HEK293 (cell line): Measurements from ENCODE around the gene CBX7.

ENCODE experiments used
- CTCF ChIA-PET: fragments of 350-600 bp; formaldehyde crosslinking; extraction: SDS; loops from one replicate; lab custom pipeline; 2021; ENCODE audit warnings: antibody characterized with exemption; lab: Yijun Ruan, JAX
- POLR2A ChIA-PET: fragments of 300-600 bp; formaldehyde crosslinking; extraction: SDS; loops from one replicate; lab custom pipeline; 2020; ENCODE audit warnings: antibody characterized with exemption, inconsistent platforms; lab: Yijun Ruan, JAX
- H3K27ac ChIP-seq: fragments of 200-500 bp; sonication (Bioruptor generic); 2 replicates; pipeline ENCODE4 v1.5.1; 2014; ENCODE audit warnings: low read depth, low read length, control low read depth, inconsistent platforms; ENCODE audit errors: extremely low read depth
- H3K36me3 ChIP-seq, 2 experiments: fragments of 200-500 bp in 1 of 2; sonication (Bioruptor generic) in 1 of 2; 1 replicate in 1 of 2; 2 replicates in 1 of 2; pipeline ENCODE4 v1.5.1; 2014 to 2017; ENCODE audit warnings: inconsistent platforms in 2 of 2, low read length in 2 of 2; ENCODE audit not compliant: control insufficient read depth in 2 of 2, insufficient read depth in 1 of 2
- H3K4me1 ChIP-seq: fragments of 200-500 bp; sonication (Bioruptor generic); 2 replicates; pipeline ENCODE4 v1.5.1; 2014; ENCODE audit warnings: mild to moderate bottlenecking, low read length, inconsistent platforms; ENCODE audit not compliant: control insufficient read depth, insufficient read depth
- H3K4me3 ChIP-seq: 2 replicates; pipeline ENCODE4 v1.5.1; 2011; ENCODE audit warnings: low read depth, mild to moderate bottlenecking, control low read depth, low read length, moderate library complexity
- H3K9me3 ChIP-seq: fragments of 200-500 bp; sonication (Bioruptor generic); 2 replicates; pipeline ENCODE4 v1.5.1; 2014; ENCODE audit warnings: low read depth, low read length, inconsistent platforms; ENCODE audit not compliant: control insufficient read depth, insufficient read depth
- EGR2 ChIP-seq: fragments of 450-650 bp; formaldehyde crosslinking; IDR thresholded peaks from 2 replicates; pipeline ENCODE4 v1.5.1; 2016; ENCODE audit warnings: low read depth, missing biosample characterization, missing genetic modification characterization
- REPIN1 ChIP-seq: fragments of 450-650 bp; formaldehyde crosslinking; IDR thresholded peaks from 2 replicates; pipeline ENCODE4 v1.5.1; 2017; ENCODE audit warnings: missing biosample characterization, missing genetic modification characterization, low read depth
- SALL2 ChIP-seq: fragments of 450-650 bp; formaldehyde crosslinking; IDR thresholded peaks from 2 replicates; pipeline ENCODE4 v1.5.0; 2017; ENCODE audit warnings: missing biosample characterization, mild to moderate bottlenecking, missing genetic modification characterization, borderline replicate concordance
- YY1 ChIP-seq: fragments of 450-650 bp; formaldehyde crosslinking; IDR thresholded peaks from 2 replicates; pipeline ENCODE4 v1.5.1; 2018; ENCODE audit warnings: missing biosample characterization, missing genetic modification characterization
- ZFHX2 ChIP-seq: fragments of 450-650 bp; formaldehyde crosslinking; conservative IDR thresholded peaks from 2 replicates; pipeline ENCODE4 v1.5.1; 2016; ENCODE audit warnings: missing biosample characterization, missing genetic modification characterization
- ZNF174 ChIP-seq: fragments of 450-650 bp; formaldehyde crosslinking; IDR thresholded peaks from 2 replicates; pipeline ENCODE4 v1.5.0; 2017; ENCODE audit warnings: missing biosample characterization, mild to moderate bottlenecking, missing genetic modification characterization
- ZNF239 ChIP-seq: fragments of 450-650 bp; formaldehyde crosslinking; IDR thresholded peaks from 2 replicates; pipeline ENCODE4 v1.5.1; 2016; ENCODE audit warnings: missing biosample characterization, missing genetic modification characterization
- ZNF24 ChIP-seq: fragments of 450-650 bp; formaldehyde crosslinking; IDR thresholded peaks from 2 replicates; pipeline ENCODE4 v1.5.1; 2016; ENCODE audit warnings: missing biosample characterization, missing genetic modification characterization
- ZNF335 ChIP-seq: fragments of 450-650 bp; formaldehyde crosslinking; conservative IDR thresholded peaks from 2 replicates; pipeline ENCODE4 v1.5.1; 2016; ENCODE audit warnings: missing biosample characterization, missing genetic modification characterization
- ZNF830 ChIP-seq: fragments of 450-650 bp; IDR thresholded peaks from 2 replicates; pipeline ENCODE4 v1.5.0; 2018; ENCODE audit warnings: missing biosample characterization, missing genetic modification characterization, low read depth, mild to moderate bottlenecking, moderate library complexity
- ZNF837 ChIP-seq: fragments of 450-650 bp; formaldehyde crosslinking; IDR thresholded peaks from 2 replicates; pipeline ENCODE4 v1.5.1; 2016; ENCODE audit warnings: missing biosample characterization, missing genetic modification characterization
- TF ChIP-seq, protein P1 (sequence below): fragments of 450-650 bp; formaldehyde crosslinking; IDR thresholded peaks from 2 replicates; pipeline ENCODE4 v1.5.1; 2016; ENCODE audit warnings: missing biosample characterization, missing genetic modification characterization
- TF ChIP-seq, protein P2 (sequence below): fragments of 450-650 bp; formaldehyde crosslinking; IDR thresholded peaks from 2 replicates; pipeline ENCODE4 v1.5.1; 2016; ENCODE audit warnings: missing biosample characterization, missing genetic modification characterization
- TF ChIP-seq, protein P3 (sequence below): fragments of 450-650 bp; formaldehyde crosslinking; IDR thresholded peaks from 2 replicates; pipeline ENCODE4 v1.5.1; 2016; ENCODE audit warnings: missing biosample characterization, missing genetic modification characterization
- TF ChIP-seq, protein P4 (sequence below): fragments of 450-650 bp; formaldehyde crosslinking; IDR thresholded peaks from 2 replicates; pipeline ENCODE4 v1.5.1; 2017; ENCODE audit warnings: missing biosample characterization, missing genetic modification characterization
- TF ChIP-seq, protein P5 (sequence below): fragments of 450-650 bp; formaldehyde crosslinking; IDR thresholded peaks from 2 replicates; pipeline ENCODE4 v1.5.1; 2016; ENCODE audit warnings: missing biosample characterization, missing genetic modification characterization
- TF ChIP-seq, protein P6 (sequence below): fragments of 450-650 bp; formaldehyde crosslinking; IDR thresholded peaks from 2 replicates; pipeline ENCODE4 v1.5.1; 2016; ENCODE audit warnings: missing biosample characterization, missing genetic modification characterization
- TF ChIP-seq, protein P7 (sequence below): fragments of 450-650 bp; formaldehyde crosslinking; IDR thresholded peaks from 2 replicates; pipeline ENCODE4 v1.5.1; 2016; ENCODE audit warnings: missing biosample characterization, missing genetic modification characterization

Gene CBX7

DNA sequence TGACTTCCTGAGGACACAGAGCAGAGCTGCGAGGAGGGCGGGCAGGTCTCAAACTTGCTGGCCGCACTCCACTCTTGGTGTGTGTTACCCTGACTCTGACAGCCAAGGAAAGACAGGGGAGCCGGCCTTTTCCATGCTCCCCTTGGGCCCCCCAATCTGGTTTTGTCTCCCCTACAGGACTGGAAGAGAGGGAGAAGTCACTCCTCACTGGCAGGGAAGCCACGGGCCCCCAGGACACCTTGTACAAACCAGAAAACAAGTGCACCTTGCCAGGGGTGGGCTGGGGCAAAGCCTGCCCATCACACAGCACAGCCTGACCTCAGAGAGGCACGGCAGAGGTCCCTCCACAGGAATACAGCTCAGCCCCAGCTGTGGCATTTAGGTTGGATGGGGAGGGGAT lies 20.2 kb downstream of the CBX7 start (continued):
- TF ChIP-seq ZNF830 (tag by site-specific recombination) (no peak), REPIN1 (tag by site-specific recombination) (no peak), SALL2 (tag by site-specific recombination) (no peak), ZNF837 (no peak), ZNF174 (tag by site-specific recombination) (no peak), ZNF239 (no peak), ZNF335 (tag by site-specific recombination) (no peak), YY1 (no peak)
- TF ChIP-seq, protein P1, sequence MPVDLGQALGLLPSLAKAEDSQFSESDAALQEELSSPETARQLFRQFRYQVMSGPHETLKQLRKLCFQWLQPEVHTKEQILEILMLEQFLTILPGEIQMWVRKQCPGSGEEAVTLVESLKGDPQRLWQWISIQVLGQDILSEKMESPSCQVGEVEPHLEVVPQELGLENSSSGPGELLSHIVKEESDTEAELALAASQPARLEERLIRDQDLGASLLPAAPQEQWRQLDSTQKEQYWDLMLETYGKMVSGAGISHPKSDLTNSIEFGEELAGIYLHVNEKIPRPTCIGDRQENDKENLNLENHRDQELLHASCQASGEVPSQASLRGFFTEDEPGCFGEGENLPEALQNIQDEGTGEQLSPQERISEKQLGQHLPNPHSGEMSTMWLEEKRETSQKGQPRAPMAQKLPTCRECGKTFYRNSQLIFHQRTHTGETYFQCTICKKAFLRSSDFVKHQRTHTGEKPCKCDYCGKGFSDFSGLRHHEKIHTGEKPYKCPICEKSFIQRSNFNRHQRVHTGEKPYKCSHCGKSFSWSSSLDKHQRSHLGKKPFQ (tag by site-specific recombination) = no peak
- TF ChIP-seq, protein P2, sequence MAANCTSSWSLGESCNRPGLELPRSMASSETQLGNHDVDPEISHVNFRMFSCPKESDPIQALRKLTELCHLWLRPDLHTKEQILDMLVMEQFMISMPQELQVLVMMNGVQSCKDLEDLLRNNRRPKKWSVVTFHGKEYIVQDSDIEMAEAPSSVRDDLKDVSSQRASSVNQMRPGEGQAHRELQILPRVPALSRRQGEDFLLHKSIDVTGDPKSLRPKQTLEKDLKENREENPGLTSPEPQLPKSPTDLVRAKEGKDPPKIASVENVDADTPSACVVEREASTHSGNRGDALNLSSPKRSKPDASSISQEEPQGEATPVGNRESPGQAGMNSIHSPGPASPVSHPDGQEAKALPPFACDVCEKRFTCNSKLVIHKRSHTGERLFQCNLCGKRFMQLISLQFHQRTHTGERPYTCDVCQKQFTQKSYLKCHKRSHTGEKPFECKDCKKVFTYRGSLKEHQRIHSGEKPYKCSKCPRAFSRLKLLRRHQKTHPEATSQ (tag by site-specific recombination) = no peak
- TF ChIP-seq, all 188 proteins: peak for 0

DNA sequence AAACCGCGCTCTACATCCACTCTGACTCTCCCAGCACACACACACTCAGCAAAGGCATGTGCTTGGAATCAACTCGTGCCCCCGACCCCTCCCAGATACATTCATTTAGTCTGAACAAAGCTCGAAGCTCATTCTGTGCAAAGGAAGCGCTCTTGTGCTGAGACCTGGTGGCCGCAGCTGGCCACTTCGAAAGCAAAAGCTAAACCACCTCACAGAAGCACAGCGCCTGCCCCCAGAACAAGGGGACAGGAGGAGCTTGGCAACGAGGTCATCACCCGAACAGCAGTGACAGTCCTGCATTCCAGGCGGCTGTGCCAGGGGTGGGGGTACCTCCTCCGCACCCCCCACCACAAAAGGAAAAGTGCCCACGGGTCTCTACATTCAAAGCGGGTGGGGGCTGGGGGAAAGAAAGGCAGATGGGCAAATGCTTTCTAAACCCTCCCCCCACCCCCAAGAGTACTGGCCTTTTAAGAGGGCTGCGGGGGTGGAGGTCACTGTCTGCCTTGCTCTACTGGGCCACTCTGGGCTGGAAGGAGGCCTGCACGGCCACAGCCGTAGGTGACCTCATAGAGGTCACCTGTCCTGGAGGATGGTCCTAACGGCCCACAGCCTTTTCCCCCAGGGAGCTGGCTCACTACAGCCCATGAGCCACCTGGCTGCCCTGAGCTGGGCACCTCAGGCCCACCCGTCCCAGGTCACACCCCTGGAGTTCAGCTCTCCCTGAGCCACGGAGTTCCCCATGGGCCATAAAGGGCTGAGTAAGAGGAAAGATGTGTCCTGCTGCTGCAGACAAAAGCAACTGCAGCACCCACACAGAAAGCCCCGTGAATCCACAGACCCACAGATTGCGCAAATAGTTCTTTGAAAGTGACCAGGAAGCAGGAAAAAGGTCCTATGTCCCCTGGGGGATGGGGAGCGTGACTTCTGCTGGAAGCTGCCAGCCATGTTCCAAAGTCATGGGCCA lies 21.3 kb downstream of the CBX7 start:
- POLR2A ChIA-PET = interaction anchor here (0.7 kb wide), 1 partner anchor 306 kb away, joined by 3 read pairs; no protein-coding TSS in a partner anchor
- TF ChIP-seq, protein P3, sequence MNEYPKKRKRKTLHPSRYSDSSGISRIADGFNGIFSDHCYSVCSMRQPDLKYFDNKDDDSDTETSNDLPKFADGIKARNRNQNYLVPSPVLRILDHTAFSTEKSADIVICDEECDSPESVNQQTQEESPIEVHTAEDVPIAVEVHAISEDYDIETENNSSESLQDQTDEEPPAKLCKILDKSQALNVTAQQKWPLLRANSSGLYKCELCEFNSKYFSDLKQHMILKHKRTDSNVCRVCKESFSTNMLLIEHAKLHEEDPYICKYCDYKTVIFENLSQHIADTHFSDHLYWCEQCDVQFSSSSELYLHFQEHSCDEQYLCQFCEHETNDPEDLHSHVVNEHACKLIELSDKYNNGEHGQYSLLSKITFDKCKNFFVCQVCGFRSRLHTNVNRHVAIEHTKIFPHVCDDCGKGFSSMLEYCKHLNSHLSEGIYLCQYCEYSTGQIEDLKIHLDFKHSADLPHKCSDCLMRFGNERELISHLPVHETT (tag by site-specific recombination) = no peak
- 0 out of 2 replicates have a peak, but pooled peaks have one; percentile 36 for TF ChIP-seq EGR2 (tag by site-specific recombination)
- TF ChIP-seq, protein P4, sequence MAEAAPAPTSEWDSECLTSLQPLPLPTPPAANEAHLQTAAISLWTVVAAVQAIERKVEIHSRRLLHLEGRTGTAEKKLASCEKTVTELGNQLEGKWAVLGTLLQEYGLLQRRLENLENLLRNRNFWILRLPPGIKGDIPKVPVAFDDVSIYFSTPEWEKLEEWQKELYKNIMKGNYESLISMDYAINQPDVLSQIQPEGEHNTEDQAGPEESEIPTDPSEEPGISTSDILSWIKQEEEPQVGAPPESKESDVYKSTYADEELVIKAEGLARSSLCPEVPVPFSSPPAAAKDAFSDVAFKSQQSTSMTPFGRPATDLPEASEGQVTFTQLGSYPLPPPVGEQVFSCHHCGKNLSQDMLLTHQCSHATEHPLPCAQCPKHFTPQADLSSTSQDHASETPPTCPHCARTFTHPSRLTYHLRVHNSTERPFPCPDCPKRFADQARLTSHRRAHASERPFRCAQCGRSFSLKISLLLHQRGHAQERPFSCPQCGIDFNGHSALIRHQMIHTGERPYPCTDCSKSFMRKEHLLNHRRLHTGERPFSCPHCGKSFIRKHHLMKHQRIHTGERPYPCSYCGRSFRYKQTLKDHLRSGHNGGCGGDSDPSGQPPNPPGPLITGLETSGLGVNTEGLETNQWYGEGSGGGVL = peak; percentile 45; the same call in 1 of the 2 replicates
- TF ChIP-seq, protein P5, sequence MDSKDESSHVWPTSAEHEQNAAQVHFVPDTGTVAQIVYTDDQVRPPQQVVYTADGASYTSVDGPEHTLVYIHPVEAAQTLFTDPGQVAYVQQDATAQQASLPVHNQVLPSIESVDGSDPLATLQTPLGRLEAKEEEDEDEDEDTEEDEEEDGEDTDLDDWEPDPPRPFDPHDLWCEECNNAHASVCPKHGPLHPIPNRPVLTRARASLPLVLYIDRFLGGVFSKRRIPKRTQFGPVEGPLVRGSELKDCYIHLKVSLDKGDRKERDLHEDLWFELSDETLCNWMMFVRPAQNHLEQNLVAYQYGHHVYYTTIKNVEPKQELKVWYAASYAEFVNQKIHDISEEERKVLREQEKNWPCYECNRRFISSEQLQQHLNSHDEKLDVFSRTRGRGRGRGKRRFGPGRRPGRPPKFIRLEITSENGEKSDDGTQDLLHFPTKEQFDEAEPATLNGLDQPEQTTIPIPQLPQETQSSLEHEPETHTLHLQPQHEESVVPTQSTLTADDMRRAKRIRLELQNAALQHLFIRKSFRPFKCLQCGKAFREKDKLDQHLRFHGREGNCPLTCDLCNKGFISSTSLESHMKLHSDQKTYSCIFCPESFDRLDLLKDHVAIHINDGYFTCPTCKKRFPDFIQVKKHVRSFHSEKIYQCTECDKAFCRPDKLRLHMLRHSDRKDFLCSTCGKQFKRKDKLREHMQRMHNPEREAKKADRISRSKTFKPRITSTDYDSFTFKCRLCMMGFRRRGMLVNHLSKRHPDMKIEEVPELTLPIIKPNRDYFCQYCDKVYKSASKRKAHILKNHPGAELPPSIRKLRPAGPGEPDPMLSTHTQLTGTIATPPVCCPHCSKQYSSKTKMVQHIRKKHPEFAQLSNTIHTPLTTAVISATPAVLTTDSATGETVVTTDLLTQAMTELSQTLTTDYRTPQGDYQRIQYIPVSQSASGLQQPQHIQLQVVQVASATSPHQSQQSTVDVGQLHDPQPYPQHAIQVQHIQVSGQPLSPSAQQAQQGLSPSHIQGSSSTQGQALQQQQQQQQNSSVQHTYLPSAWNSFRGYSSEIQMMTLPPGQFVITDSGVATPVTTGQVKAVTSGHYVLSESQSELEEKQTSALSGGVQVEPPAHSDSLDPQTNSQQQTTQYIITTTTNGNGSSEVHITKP (tag by site-specific recombination) = no peak
- TF ChIP-seq ZNF24 (tag by site-specific recombination) = no peak
- 0 out of 2 replicates have a peak, but pooled peaks have one; percentile 22 for TF ChIP-seq ZFHX2 (tag by site-specific recombination)
- TF ChIP-seq, protein P6, sequence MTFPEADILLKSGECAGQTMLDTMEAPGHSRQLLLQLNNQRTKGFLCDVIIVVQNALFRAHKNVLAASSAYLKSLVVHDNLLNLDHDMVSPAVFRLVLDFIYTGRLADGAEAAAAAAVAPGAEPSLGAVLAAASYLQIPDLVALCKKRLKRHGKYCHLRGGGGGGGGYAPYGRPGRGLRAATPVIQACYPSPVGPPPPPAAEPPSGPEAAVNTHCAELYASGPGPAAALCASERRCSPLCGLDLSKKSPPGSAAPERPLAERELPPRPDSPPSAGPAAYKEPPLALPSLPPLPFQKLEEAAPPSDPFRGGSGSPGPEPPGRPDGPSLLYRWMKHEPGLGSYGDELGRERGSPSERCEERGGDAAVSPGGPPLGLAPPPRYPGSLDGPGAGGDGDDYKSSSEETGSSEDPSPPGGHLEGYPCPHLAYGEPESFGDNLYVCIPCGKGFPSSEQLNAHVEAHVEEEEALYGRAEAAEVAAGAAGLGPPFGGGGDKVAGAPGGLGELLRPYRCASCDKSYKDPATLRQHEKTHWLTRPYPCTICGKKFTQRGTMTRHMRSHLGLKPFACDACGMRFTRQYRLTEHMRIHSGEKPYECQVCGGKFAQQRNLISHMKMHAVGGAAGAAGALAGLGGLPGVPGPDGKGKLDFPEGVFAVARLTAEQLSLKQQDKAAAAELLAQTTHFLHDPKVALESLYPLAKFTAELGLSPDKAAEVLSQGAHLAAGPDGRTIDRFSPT (tag by site-specific recombination) = no peak
- TF ChIP-seq, protein P7, sequence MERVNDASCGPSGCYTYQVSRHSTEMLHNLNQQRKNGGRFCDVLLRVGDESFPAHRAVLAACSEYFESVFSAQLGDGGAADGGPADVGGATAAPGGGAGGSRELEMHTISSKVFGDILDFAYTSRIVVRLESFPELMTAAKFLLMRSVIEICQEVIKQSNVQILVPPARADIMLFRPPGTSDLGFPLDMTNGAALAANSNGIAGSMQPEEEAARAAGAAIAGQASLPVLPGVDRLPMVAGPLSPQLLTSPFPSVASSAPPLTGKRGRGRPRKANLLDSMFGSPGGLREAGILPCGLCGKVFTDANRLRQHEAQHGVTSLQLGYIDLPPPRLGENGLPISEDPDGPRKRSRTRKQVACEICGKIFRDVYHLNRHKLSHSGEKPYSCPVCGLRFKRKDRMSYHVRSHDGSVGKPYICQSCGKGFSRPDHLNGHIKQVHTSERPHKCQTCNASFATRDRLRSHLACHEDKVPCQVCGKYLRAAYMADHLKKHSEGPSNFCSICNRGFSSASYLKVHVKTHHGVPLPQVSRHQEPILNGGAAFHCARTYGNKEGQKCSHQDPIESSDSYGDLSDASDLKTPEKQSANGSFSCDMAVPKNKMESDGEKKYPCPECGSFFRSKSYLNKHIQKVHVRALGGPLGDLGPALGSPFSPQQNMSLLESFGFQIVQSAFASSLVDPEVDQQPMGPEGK = 0 out of 2 replicates have a peak, but pooled peaks have one; percentile 26
- no peaks in the 10 kb centered on the region for H3K9me3 ChIP-seq
- H3K36me3 ChIP-seq = no peaks in the 10 kb centered on the region
- H3K4me1 ChIP-seq = no peaks in the 10 kb centered on the region
- no peak overlapping the region for H3K4me3 ChIP-seq
- CTCF ChIA-PET = interaction anchor here (0.6 to 0.9 kb wide), 5 partner anchors 12 to 362 kb away, joined by 3 to 4 read pairs (median 3); no protein-coding TSS in a partner anchor
- H3K27ac ChIP-seq = no peak overlapping the region
